ENCODE results near the gene HRCT1.

DNA sequence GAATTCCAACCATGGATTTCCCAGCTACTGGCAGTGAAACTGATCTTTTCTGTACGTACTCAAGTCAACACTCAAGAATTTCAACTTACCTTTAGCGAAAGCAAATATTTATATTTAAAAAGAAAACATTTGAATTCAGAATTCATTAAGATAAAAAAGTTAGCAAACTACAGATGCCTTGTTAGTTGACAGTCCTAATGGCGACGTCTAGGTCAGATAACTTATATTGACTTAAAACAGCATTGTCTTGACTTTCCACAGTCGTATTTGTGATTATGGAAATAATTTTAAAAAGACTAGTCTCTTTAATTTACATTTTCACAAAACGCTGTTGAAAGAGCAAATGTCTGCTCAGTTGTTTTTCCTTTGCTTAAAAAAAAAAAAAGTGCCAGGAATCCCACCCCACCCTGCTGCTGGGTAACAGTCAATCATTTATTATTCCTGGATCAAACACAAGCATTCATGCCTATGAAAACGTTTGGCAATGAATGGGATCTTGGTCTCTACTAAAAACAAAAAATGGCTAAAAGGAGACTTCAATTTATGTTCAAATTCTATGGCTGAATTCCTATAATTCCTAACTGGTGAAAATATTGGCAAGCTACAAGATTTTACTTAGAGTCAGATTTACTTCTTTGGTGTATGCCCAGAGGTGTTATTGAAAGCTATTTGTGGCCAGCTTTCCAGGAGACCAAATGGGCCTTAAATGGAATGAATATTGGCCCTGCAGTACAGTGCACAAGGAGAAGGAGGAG lies 29.9 kb downstream of the HRCT1 start:
- TF ChIP-seq POLR2AphosphoS5 (IDR thresholded peaks at IDR 0.05) (no peak), MXI1 (conservative IDR thresholded peaks at IDR 0.05; ENCODE audit: poor library complexity, severe bottlenecking) (no peak)
- TF ChIP-seq, protein P1, sequence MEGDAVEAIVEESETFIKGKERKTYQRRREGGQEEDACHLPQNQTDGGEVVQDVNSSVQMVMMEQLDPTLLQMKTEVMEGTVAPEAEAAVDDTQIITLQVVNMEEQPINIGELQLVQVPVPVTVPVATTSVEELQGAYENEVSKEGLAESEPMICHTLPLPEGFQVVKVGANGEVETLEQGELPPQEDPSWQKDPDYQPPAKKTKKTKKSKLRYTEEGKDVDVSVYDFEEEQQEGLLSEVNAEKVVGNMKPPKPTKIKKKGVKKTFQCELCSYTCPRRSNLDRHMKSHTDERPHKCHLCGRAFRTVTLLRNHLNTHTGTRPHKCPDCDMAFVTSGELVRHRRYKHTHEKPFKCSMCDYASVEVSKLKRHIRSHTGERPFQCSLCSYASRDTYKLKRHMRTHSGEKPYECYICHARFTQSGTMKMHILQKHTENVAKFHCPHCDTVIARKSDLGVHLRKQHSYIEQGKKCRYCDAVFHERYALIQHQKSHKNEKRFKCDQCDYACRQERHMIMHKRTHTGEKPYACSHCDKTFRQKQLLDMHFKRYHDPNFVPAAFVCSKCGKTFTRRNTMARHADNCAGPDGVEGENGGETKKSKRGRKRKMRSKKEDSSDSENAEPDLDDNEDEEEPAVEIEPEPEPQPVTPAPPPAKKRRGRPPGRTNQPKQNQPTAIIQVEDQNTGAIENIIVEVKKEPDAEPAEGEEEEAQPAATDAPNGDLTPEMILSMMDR (IDR thresholded peaks at IDR 0.05; ENCODE audit: poor library complexity, severe bottlenecking): no peak
